AG10803 (cell line): Measurements from ENCODE around the gene BTNL3.

Experiments
- DNase-seq: peaks from one replicate; pipeline ENCODE4 v3.0.0; 2010; ENCODE audit warnings: low read depth
- H3K4me3 ChIP-seq: 2 replicates; pipeline ENCODE4 v1.5.1; 2011; ENCODE audit warnings: mild to moderate bottlenecking, low read length, control low read depth
- TF ChIP-seq, protein P1 (sequence below): conservative IDR thresholded peaks from 2 replicates; pipeline ENCODE4 v1.5.1; 2011; ENCODE audit warnings: mild to moderate bottlenecking, low read length, control low read depth, inconsistent platforms

BTNL3 gene

DNA sequence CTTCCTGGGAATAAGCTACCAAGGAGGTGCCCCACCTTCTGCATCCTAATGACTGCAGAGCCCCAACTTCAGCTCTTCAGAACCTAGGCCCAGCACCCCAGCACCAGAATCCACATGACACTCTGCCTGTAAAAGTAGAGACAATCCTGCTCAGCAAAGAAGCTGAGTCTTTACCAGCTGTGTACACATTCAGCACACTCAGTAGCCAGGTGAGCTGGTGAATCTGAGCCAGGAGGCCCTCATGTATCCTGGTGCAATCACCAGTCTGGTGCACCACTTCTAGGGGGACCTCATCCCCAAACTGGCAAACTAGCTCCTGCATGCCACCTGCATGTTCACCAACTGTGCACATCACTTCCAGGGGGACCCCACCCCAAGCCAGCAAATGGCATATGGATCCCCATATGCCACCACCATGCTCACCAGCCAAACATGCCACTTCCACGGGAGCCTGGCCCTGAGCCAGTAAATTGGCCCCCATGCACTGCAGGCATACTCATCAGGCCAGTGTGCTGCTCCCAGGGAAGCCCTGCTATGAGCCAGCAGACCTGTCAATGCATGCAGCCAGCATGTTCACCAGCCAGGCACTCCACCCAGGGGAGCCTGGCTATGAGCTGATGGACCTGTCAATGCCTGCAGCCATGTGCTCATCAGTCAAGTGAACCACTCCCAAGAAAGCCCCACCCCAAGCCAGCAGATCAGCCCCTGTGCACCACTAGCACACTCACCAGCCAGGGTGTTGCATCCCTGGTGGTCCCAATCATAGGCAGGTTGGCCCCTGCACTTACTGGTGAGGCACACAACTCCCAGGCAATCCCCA lies 35.8 kb downstream of the BTNL3 start:
- no peak for DNase-seq
- H3K4me3 ChIP-seq = no peak overlapping the region
- TF ChIP-seq, protein P1, sequence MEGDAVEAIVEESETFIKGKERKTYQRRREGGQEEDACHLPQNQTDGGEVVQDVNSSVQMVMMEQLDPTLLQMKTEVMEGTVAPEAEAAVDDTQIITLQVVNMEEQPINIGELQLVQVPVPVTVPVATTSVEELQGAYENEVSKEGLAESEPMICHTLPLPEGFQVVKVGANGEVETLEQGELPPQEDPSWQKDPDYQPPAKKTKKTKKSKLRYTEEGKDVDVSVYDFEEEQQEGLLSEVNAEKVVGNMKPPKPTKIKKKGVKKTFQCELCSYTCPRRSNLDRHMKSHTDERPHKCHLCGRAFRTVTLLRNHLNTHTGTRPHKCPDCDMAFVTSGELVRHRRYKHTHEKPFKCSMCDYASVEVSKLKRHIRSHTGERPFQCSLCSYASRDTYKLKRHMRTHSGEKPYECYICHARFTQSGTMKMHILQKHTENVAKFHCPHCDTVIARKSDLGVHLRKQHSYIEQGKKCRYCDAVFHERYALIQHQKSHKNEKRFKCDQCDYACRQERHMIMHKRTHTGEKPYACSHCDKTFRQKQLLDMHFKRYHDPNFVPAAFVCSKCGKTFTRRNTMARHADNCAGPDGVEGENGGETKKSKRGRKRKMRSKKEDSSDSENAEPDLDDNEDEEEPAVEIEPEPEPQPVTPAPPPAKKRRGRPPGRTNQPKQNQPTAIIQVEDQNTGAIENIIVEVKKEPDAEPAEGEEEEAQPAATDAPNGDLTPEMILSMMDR = no peak

DNA sequence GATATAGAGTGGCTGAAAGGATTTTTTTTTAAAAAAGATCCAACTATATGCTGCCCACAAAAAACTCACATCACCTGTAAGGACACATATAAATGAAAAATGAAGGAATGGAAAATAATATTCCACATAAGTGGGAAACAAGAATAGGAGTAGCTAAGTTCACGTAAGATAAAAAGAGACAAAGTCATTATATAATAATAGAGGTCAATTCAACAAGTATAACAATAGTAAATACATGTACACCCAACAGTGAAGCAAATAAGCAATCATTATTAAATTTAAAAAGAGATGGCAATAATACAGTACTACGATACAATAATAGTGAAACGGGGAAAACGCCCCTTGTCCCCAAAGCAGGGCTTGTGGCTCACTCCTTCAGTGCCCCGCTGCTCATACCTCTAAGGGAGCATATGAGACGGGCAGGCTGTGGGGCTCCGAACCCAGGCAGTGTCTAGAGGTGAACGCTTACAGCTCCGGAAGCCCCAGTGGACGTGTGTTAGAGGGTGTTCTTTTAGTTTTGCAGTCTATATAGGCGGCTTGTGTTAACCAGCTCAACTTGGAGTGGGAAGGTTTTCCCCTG lies 38.9 kb downstream of the BTNL3 start:
- no peak overlapping the region for H3K4me3 ChIP-seq
- TF ChIP-seq, protein P1 = no peak
- no peak for DNase-seq

DNA sequence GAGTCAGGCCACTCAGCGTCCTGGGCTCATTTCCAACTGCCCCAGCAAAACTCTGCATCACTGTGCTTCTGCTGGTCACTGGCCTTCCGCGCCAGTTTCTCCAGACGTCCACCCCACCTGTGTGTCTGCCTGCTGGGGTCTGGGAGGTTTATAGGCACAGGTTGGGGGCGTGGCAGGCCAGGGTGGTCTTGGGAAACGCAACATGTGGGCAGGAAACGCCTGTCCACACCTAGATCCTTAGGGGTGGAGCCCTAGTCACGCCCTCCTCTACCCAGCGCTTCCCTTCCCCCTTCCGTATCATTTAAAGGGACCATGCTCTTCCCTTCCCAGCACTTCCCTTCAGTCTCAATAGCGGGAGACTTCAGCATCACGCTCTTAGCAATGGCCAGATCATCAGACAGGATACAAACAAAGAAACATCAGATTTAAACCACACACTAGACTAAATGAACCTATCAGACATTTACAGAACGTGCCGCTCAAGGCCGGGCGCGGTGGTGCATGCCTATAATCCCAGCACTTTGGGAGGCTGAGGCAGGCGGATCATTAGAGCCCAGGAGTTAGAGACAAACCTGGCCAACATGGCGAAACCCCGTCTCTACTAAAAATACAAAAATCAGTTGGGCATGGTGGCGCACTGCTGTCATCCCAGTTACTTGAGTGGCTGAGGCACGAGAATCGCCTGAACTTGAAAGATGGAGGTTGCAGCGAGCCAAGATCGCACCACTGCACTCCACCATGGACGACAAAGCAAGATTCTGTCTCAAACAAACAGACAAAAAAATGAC lies 39.6 kb downstream of the BTNL3 start:
- H3K4me3 ChIP-seq = no peak overlapping the region
- TF ChIP-seq, protein P1 = no peak
- no peak for DNase-seq

DNA sequence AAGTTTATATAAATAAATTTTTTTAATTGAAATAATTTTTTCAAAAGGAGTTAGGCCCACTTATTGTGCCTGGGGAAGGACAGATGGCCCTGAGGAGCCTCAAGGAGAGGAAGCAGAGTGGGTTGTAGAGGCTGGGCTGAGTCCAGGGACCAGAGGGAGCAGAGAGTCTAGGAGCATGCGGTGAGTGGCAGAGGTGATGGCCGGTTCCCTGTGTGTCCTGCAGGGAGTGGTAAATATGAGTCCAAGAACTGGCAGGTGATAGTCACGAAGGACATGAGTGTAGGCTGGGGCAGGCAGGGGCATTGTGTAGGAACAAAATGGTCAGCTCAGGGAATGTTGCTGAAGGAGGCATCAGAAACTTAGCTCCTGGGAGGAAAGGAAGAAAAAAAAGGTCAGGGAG lies 43.1 kb downstream of the BTNL3 start:
- TF ChIP-seq, protein P1 = no peak
- no peak for DNase-seq

DNA sequence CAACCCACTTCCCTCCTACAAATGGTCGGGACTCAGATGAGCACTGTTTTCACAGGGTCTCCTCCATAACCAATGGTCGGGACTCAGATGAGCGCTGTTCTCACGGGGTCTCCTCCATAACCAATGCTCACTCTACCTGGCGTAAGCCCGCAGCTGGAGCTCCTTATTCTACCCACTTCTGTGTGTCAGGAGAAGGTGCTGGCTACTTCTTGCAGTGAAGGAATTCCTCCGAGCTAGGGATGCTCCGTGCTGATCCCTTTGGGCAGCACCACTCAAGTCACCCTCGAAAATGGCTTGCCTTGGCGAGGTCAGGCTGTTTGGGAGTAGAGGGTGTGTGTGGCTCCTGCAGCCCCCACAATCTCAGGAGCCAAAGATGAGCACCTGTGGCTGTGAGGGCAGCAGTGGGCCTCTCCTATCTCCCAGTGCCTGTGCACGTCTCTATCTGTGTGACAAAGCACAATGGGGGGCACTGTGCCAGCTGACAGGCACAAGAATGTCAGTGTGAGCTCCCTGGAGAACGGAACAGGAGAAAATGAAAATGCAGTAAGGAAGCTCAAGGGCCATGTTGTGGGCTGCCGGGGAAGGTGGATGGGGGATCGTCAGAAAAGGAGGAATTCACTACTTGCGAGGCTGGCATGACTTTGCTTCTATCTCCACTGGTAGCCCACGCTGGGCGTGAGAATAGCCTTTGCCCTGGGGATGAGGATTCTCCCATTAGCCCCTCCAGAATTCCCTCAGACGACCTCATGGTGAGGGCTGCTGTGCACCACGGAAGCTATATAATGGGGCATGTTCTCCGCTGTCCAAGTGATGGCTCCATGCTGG lies 47.6 kb downstream of the BTNL3 start:
- DNase-seq = no peak

More for the DNA sequence above, 43.1 kb downstream of the BTNL3 start:
- no peak overlapping the region for H3K4me3 ChIP-seq

DNA sequence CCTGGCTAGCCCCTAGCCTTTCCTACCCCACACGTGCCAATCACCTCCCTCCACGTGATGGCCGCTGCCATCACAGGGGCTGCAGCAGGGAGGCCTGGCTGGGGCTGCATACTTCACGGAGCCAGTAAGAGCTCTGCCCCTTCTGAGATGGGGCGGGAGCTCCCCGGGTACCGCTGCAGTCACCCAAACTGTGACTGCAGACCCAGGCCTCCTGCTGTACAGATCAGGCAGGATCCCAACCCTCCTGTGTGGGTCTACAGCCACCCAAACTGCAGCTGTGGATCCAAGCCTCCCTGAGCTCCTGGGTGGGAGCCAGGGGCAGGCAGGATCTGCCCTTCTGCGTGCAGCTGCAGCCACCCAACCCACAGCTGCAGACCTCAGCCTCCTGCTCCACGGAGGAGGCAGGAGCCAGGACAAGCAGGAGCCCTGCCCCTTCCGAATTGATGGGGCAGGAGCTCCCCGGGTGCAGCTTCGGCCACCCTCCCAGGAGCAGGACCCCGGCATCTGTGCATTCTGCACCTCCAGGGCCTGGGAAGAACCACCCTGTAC lies 48.2 kb downstream of the BTNL3 start:
- TF ChIP-seq, protein P1 = no peak
- no peak overlapping the region for H3K4me3 ChIP-seq
- DNase-seq = no peak

More for the DNA sequence above, 47.6 kb downstream of the BTNL3 start:
- no peak overlapping the region for H3K4me3 ChIP-seq
- TF ChIP-seq, protein P1 = no peak
